GM12872 (cell line): ENCODE results near the gene HOXD8.

ENCODE experiments used
- TF ChIP-seq, protein P1 (sequence below): IDR thresholded peaks from 3 replicates; pipeline ENCODE4 v1.5.1; 2011; ENCODE audit warnings: low read depth, mild to moderate bottlenecking, low read length, moderate library complexity; ENCODE audit not compliant: insufficient read depth

HOXD8 gene

DNA sequence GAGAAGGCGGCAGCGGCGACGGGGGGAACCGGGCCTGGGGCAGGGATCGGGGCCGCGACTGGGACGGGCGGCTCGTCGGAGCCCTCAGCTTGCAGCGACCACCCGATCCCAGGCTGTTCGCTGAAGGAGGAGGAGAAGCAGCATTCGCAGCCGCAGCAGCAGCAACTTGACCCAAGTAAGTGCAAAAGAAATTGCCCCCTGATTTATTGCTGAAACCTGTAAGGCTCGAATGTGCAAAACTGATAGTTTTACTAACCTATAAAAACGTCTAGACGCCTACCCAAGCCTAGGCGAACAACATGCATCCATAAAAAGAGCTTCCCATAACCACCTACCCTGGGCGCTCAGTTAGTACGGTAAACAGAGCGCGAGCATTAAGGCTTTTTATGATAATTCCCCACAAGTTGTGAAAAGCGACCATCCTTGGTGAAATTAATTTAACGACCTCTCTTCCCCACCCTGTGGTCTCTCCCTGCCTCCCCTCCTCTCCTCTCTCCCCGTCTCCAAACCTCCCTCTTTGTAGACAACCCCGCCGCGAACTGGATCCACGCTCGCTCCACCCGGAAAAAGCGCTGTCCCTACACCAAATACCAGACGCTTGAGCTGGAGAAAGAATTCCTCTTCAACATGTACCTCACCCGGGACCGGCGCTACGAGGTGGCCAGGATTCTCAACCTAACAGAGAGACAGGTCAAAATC, 5.9 kb upstream of the HOXD8 start:
- TF ChIP-seq, protein P1, sequence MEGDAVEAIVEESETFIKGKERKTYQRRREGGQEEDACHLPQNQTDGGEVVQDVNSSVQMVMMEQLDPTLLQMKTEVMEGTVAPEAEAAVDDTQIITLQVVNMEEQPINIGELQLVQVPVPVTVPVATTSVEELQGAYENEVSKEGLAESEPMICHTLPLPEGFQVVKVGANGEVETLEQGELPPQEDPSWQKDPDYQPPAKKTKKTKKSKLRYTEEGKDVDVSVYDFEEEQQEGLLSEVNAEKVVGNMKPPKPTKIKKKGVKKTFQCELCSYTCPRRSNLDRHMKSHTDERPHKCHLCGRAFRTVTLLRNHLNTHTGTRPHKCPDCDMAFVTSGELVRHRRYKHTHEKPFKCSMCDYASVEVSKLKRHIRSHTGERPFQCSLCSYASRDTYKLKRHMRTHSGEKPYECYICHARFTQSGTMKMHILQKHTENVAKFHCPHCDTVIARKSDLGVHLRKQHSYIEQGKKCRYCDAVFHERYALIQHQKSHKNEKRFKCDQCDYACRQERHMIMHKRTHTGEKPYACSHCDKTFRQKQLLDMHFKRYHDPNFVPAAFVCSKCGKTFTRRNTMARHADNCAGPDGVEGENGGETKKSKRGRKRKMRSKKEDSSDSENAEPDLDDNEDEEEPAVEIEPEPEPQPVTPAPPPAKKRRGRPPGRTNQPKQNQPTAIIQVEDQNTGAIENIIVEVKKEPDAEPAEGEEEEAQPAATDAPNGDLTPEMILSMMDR, result no peak

DNA sequence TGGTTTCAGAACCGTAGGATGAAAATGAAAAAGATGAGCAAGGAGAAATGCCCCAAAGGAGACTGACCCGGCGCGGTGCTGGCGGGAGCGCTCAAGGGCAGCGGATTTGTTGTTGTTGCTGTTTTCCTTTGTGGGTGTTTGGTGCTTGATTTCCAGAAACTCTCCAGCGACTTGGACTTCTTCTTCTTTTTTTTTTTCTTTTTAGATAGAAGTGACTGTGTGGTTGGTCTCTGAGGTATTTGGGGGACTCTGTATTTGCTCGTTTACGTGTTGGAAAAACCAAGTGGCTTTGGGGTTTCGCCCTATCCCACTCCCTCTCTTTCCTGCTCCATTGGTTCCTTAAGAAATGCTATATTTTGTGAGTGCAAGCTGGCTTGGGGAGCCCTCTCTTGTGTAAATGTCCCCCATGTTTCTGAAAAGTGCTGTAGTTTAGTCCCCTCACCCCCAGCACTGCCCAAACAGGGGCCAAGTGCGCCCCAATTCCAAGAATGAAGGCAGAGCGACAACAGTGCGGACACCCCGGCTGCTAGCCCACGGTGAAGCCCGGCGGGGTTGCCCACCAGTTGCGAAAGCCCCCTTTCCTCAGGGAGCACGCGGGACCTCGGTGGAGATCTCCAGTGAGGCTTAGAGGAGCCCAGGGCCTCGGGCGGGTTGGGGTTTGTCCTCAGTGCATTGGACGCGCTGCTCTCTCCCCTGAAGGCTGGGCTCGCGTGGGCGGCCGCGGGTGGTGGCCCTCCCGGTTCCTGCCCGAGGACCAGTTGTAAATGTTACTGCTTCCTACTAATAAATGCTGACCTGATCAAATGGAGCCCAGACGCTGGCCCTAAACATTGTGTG, 5.2 kb upstream of the HOXD8 start:
- TF ChIP-seq, protein P1, result no peak

DNA sequence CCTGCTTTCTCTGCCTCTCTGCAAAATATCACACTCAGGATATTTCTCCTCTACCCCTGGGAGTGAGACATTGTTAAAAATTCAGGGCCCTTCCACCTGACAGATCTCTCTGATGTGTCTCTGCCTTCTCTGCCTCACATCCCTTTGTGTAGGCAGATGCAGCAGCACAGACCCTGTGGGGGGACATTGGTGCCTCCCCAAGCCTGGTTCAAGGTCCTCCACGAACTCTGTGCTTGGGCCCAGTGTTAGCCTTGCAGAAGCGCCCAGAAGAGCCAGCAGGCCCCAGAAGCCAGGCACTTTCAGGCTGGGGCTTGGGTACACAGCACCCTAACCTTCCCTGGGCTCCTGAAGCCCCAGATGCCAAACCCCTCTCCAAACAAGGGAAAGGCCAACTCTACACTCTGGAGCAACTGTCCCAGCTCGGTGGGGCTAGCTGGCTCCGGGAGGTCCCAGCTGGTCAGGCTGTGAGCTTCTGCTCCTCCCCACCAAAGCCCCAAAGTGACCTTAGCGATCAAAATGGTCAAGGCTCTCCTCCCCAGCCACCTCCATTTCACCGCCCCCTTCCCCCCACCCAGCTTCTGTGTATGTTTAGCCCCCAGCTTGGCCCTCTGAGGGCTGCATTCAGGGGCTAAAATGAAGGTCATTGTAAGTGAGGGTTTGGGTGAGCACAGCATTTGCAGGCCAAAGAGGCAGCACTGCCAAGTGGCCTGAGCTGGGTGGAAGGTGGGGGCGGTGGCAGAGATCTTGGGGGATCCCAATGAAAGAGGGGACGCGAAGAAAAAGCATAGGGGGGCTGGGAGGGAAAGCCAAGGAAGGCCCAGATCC, 4.3 kb upstream of the HOXD8 start:
- TF ChIP-seq, protein P1, result no peak

DNA sequence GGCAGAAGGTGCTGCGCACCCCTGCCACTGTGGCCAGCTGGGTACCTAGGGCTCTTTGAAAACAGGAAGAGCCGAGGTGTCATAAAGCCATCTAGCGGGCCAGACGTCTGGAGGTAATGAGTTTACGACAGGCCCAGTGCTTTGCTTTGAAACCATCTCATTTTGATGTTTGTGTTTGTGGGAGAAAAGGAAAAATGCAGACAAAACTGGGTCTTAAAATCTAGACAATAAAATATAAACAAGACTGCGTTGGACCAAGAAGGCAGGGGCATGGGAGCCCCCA, 3.8 kb upstream of the HOXD8 start:
- TF ChIP-seq, protein P1, result no peak

DNA sequence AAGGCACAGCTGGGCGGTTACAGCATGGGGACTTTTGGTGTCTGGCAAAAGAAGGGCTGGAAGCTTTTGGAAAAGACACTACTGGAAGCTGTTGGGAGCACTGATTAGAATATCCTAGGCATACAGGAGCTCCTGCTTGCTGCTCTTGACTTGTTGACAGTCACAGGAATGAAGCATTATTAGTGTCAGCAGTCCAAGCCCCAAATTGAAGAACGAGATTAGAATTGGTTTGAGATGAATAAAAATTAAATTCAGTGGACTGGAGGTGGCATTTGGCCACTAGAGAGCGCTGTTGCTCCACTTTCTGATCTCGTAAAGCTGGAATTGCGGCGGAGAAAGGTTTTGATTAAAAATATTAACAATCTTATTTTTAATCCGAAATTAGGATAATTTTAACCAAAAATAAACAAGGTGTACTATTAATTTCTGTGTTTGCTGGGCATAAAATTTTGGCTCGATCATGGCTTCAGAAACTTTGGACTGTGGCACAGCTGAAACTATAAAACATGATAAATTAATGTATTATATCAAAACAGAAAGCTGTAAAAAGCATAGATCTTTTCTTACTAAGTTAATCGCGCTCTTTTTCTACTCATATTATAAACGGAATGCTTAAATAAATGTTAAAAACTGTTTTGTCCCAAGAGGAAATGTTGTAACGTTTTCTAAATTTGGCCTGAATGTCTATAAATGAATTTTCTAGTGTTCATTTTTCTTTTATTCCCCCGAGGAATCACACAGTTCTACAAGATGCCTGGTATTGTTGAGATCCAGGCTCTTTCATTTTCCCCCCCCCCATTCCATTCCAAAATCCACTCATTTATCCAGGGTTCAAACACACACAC, 2.4 kb upstream of the HOXD8 start:
- TF ChIP-seq, protein P1, result peak; percentile 60

DNA sequence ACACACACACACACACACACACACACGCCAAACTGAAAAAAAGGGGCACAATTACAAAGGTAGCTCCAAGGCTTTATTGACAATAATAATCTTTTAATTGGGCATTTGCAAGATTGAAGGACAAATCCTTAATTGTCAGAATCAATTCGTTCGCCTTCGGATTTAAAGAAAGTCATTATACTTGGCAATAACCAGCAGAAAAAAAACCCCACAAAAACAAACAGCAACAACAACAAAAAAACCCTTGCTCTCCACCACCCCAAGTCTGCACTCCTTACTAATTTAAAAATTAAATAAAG, 1.8 kb upstream of the HOXD8 start:
- TF ChIP-seq, protein P1, result no peak
